ENCODE measurements around the gene SRGAP1. TPM values are rescaled to one million over a fixed set of nuclear protein-coding genes. Genes with fewer than 3 reads are reported as not detected.

SRGAP1 gene
- total RNA-seq, 1 donor from 2014 or later: 0.07 TPM

GRCh38 chr12:63918800-63919300 lies 74.3 kb downstream of the SRGAP1 start:
- no peak overlapping the region for H3K4me3 Mint-ChIP-seq (ENCODE audit: low read depth)
- intact Hi-C loops (cut with micrococcal nuclease): no loop called here
- H3K27me3 Mint-ChIP-seq (ENCODE audit: low read depth): no peaks in the 10 kb centered on the region
- no peaks in the 10 kb centered on the region for H3K4me1 Mint-ChIP-seq (ENCODE audit: low read depth)
- H3K9me3 Mint-ChIP-seq: no peaks in the 10 kb centered on the region
- no peak for DNase-seq (ENCODE audit: low spot score)
- H3K36me3 Mint-ChIP-seq (ENCODE audit: low read depth): no peaks in the 10 kb centered on the region
- H3K27ac Mint-ChIP-seq: no peak overlapping the region

- intact Hi-C loops (cut with micrococcal nuclease): no loop called here
- no peak overlapping the region for H3K4me3 Mint-ChIP-seq (ENCODE audit: low read depth)
- no peak for DNase-seq (ENCODE audit: low spot score)
- no peak overlapping the region for H3K27ac Mint-ChIP-seq
- H3K27me3 Mint-ChIP-seq (ENCODE audit: low read depth): no peaks in the 10 kb centered on the region
- no peaks in the 10 kb centered on the region for H3K36me3 Mint-ChIP-seq (ENCODE audit: low read depth)
- no peaks in the 10 kb centered on the region for H3K9me3 Mint-ChIP-seq
- no peaks in the 10 kb centered on the region for H3K4me1 Mint-ChIP-seq (ENCODE audit: low read depth)
These were observed 75.3 kb downstream of the SRGAP1 start for GRCh38 chr12:63919756-63920155.

GRCh38 chr12:63921157-63921556 lies 76.7 kb downstream of the SRGAP1 start:
- Mint-ChIP-seq H3K9me3 (no peaks in the 10 kb centered on the region), H3K27me3 (ENCODE audit: low read depth) (no peaks in the 10 kb centered on the region), H3K36me3 (ENCODE audit: low read depth) (no peaks in the 10 kb centered on the region), H3K4me3 (ENCODE audit: low read depth) (no peak overlapping the region), H3K27ac (no peak overlapping the region), H3K4me1 (ENCODE audit: low read depth) (no peaks in the 10 kb centered on the region)
- intact Hi-C loops (cut with micrococcal nuclease): no loop called here
- DNase-seq (ENCODE audit: low spot score): no peak

GRCh38 chr12:63922474-63922873 lies 78.0 kb downstream of the SRGAP1 start:
- Mint-ChIP-seq H3K9me3 (no peaks in the 10 kb centered on the region), H3K4me3 (ENCODE audit: low read depth) (no peak overlapping the region), H3K27ac (no peak overlapping the region), H3K36me3 (ENCODE audit: low read depth) (no peaks in the 10 kb centered on the region), H3K27me3 (ENCODE audit: low read depth) (no peaks in the 10 kb centered on the region), H3K4me1 (ENCODE audit: low read depth) (no peaks in the 10 kb centered on the region)
- no peak for DNase-seq (ENCODE audit: low spot score)
- intact Hi-C loops (cut with micrococcal nuclease): no loop called here

DNA sequence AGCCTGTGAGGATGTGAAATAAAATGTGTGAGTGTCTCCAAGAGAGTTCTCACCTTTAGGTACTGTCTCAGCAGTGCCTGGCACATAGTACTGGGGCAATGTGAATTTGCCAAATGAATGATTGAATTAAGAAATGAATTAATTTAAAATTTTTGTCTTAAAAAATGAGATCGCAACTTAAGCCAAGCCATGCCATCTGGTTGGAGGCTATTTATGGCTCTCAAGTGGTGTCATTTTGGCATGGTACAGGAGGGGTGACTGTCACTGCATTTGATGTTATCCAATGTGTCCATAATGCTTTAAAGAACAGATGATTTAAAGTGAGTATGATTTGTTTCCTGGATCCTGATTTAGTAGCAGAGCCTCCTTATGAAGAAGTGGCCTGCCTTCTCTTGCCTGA lies 80.3 kb downstream of the SRGAP1 start:
- no peak overlapping the region for H3K4me3 Mint-ChIP-seq (ENCODE audit: low read depth)
- H3K36me3 Mint-ChIP-seq (ENCODE audit: low read depth): no peaks in the 10 kb centered on the region
- DNase-seq (ENCODE audit: low spot score): no peak
- no peaks in the 10 kb centered on the region for H3K9me3 Mint-ChIP-seq
- no peaks in the 10 kb centered on the region for H3K27me3 Mint-ChIP-seq (ENCODE audit: low read depth)
- intact Hi-C loops (cut with micrococcal nuclease): no loop called here
- H3K4me1 Mint-ChIP-seq (ENCODE audit: low read depth): no peaks in the 10 kb centered on the region
- no peak overlapping the region for H3K27ac Mint-ChIP-seq

GRCh38 chr12:63927511-63927910 lies 83.0 kb downstream of the SRGAP1 start:
- intact Hi-C loops (cut with micrococcal nuclease): no loop called here
- Mint-ChIP-seq H3K27me3 (ENCODE audit: low read depth) (no peaks in the 10 kb centered on the region), H3K9me3 (no peaks in the 10 kb centered on the region), H3K4me3 (ENCODE audit: low read depth) (no peak overlapping the region), H3K4me1 (ENCODE audit: low read depth) (no peaks in the 10 kb centered on the region), H3K36me3 (ENCODE audit: low read depth) (no peaks in the 10 kb centered on the region), H3K27ac (no peak overlapping the region)
- no peak for DNase-seq (ENCODE audit: low spot score)

DNA sequence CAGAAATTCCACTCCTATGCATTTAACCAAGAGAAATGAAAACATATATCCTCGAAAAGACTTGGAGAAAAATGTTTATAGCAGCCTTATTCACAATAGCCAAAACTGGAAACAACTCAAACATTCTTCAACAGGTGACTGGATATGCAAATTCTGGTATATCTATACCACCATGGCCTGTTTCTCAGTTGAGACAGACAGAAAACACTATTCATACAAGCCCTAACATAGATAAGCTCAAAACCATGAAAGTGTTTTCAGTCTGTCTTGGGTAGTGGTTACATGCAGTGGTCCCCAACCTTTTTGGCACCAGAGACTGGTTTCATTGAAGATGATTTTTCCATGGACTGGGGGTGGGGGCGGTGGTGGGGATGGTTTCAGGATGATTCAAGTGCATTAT lies 83.8 kb downstream of the SRGAP1 start:
- H3K27ac Mint-ChIP-seq: no peak overlapping the region
- intact Hi-C loops (cut with micrococcal nuclease): no loop called here
- no peaks in the 10 kb centered on the region for H3K9me3 Mint-ChIP-seq
- H3K36me3 Mint-ChIP-seq (ENCODE audit: low read depth): no peaks in the 10 kb centered on the region
- no peaks in the 10 kb centered on the region for H3K4me1 Mint-ChIP-seq (ENCODE audit: low read depth)
- no peak for DNase-seq (ENCODE audit: low spot score)
- no peaks in the 10 kb centered on the region for H3K27me3 Mint-ChIP-seq (ENCODE audit: low read depth)
- no peak overlapping the region for H3K4me3 Mint-ChIP-seq (ENCODE audit: low read depth)

DNA sequence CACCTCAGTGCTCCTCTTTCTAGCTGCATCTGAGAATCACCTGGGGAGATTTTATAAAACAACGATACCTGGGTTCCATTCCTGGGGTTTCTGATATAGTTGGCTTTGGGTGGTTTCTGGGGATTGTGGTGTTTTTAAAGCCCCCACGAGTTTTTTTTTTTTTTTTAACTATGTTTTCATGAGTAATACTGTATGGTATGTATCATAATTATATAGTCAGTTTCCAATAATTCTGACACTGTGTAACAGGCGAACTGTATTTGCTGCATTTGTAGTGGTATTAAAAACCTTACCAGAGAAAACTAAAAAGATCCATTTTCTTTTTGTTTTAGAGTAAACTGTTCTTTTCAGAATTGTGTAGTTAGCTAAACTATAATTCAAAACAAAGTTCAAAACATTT lies 84.9 kb downstream of the SRGAP1 start:
- Mint-ChIP-seq H3K9me3 (no peaks in the 10 kb centered on the region), H3K4me1 (ENCODE audit: low read depth) (no peaks in the 10 kb centered on the region), H3K4me3 (ENCODE audit: low read depth) (no peak overlapping the region), H3K27ac (no peak overlapping the region), H3K36me3 (ENCODE audit: low read depth) (no peaks in the 10 kb centered on the region), H3K27me3 (ENCODE audit: low read depth) (no peaks in the 10 kb centered on the region)
- no peak for DNase-seq (ENCODE audit: low spot score)
- intact Hi-C loops (cut with micrococcal nuclease): no loop called here

DNA sequence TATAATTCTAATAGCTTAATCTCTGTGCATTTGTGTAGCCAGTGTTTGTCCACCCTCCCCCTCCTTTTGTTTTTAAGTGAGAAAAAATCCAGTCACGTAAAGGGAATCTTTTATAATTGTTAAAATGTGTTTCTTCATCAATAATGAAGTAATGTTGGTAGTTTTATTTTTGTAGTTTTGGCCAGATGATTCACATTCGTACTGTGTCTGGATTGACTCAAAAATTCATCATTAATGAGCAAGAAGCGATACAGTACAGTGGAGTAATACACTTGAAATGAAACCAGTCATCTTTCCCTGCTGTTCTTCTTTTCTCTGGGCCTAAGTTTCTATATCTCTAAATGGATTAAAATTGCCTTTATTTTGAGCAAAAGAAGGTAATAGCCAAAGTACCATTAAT lies 86.5 kb downstream of the SRGAP1 start:
- H3K4me3 Mint-ChIP-seq (ENCODE audit: low read depth): no peak overlapping the region
- H3K27me3 Mint-ChIP-seq (ENCODE audit: low read depth): no peaks in the 10 kb centered on the region
- H3K36me3 Mint-ChIP-seq (ENCODE audit: low read depth): no peaks in the 10 kb centered on the region
- no peaks in the 10 kb centered on the region for H3K4me1 Mint-ChIP-seq (ENCODE audit: low read depth)
- intact Hi-C loops (cut with micrococcal nuclease): no loop called here
- H3K9me3 Mint-ChIP-seq: no peaks in the 10 kb centered on the region
- DNase-seq (ENCODE audit: low spot score): no peak
- no peak overlapping the region for H3K27ac Mint-ChIP-seq

DNA sequence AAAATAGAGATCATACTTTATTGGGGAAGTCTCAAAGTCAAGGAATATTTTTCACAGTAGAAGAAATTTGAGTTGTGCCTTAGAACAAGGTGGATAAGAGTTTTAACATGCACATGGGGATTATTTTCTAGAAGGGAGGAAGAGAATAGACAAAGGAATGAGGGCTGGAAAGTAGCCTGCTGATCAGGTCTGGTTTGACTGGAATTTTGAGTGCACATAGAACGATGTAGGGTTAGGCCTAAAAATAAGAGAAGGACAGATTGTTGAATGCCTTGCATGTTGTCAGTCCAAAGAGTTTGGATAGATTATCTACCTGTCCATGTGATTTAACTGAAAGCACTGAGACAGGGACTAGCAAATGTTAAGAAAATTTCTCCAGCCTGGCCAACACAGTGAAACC lies 87.2 kb downstream of the SRGAP1 start:
- Mint-ChIP-seq H3K4me3 (ENCODE audit: low read depth) (no peak overlapping the region), H3K36me3 (ENCODE audit: low read depth) (no peaks in the 10 kb centered on the region)

DNA sequence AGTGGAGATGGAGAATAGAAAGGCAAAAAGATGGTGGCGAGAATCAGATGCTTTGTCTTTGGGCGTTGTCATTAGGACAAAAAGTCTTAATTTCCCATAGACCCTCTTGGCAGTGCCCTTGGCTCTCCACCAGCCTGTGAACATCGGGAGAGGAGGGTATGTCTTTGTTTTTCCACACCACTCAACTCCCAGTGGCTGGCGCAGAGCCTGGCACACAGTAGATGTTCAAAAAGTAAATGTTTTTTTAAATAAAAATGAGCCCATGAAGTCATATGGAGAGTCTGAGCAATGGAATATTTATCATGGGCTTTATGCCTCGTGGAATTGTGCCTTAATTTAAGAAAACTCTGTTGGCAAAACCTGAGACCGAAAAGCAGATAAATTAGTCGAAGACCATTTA lies 90.4 kb downstream of the SRGAP1 start:
- intact Hi-C loops (cut with micrococcal nuclease): no loop called here
- H3K36me3 Mint-ChIP-seq (ENCODE audit: low read depth): no peaks in the 10 kb centered on the region
- no peak overlapping the region for H3K4me3 Mint-ChIP-seq (ENCODE audit: low read depth)
- H3K27ac Mint-ChIP-seq: no peak overlapping the region
- H3K4me1 Mint-ChIP-seq (ENCODE audit: low read depth): no peaks in the 10 kb centered on the region
- no peaks in the 10 kb centered on the region for H3K27me3 Mint-ChIP-seq (ENCODE audit: low read depth)
- no peaks in the 10 kb centered on the region for H3K9me3 Mint-ChIP-seq
- no peak for DNase-seq (ENCODE audit: low spot score)

More for the DNA sequence above, 87.2 kb downstream of the SRGAP1 start:
- Mint-ChIP-seq H3K27me3 (ENCODE audit: low read depth) (no peaks in the 10 kb centered on the region), H3K27ac (no peak overlapping the region), H3K4me1 (ENCODE audit: low read depth) (no peaks in the 10 kb centered on the region), H3K9me3 (no peaks in the 10 kb centered on the region)
- intact Hi-C loops (cut with micrococcal nuclease): no loop called here
- no peak for DNase-seq (ENCODE audit: low spot score)

GRCh38 chr12:63935361-63935760 lies 90.9 kb downstream of the SRGAP1 start:
- Mint-ChIP-seq H3K27me3 (ENCODE audit: low read depth) (no peaks in the 10 kb centered on the region), H3K9me3 (no peaks in the 10 kb centered on the region), H3K4me1 (ENCODE audit: low read depth) (no peaks in the 10 kb centered on the region), H3K36me3 (ENCODE audit: low read depth) (no peaks in the 10 kb centered on the region), H3K27ac (no peak overlapping the region), H3K4me3 (ENCODE audit: low read depth) (no peak overlapping the region)
- DNase-seq (ENCODE audit: low spot score): no peak
- intact Hi-C loops (cut with micrococcal nuclease): no loop called here

DNA sequence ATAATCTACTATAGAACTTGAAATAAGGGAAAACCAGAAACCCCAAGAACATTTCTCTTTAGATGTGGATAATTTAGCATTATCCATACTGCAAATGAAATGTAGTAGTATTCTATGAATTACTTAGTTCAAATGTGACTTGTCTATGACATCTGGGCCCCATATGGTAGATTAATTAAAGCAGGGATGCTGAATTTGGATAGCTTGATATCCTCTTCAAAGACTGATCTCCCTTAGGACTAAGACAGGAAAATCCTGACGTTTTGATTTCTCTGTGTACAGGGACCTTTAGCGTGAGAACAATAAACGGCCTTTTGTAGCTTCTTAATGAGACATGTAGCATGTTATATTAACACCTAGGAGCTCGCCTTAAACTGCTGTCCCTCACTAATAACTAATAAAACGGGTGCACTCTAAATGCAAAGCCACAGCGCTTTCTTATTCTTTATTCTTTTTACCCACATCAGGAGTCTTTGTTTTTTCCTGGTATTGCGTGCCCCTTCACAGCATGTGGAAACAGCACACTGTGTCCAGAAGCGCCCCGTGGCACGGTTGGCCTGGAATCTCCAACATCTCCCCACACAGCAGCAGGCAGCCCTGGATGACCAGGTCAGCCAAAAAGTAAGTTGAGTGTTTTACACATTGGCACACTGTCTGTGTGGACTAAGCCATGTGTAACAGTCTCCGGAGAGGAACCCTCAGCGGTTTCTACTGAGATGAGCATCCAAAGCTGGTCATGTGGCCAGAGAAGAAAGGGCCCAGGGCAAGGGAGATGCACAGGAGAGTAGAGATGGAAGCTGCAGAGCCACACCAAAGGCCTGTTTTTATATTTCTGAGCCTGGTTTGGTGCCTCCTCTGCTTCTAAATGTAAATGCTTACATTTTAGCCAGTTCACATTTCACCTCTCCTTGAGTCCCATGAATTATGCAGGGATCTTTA lies 93.1 kb downstream of the SRGAP1 start:
- no peaks in the 10 kb centered on the region for H3K9me3 Mint-ChIP-seq
- DNase-seq (ENCODE audit: low spot score): no peak
- H3K27me3 Mint-ChIP-seq (ENCODE audit: low read depth): peaks cover 3% of the 10 kb centered on the region
- no peaks in the 10 kb centered on the region for H3K36me3 Mint-ChIP-seq (ENCODE audit: low read depth)
- intact Hi-C loops (cut with micrococcal nuclease): no loop called here
- no peaks in the 10 kb centered on the region for H3K4me1 Mint-ChIP-seq (ENCODE audit: low read depth)
- H3K27ac Mint-ChIP-seq: no peak overlapping the region
- no peak overlapping the region for H3K4me3 Mint-ChIP-seq (ENCODE audit: low read depth)
